ENCODE results near the gene AP3B1. TPM values are rescaled to one million over a fixed set of nuclear protein-coding genes. Genes with fewer than 3 reads are reported as not detected.

The AP3B1 gene
- total and polyA plus RNA-seq, 2 donors (not counting 1 experiment from before 2014, with no cell fraction given): 26.8 to 58.9 TPM

GRCh38 chr5:77981820-77982219 is 312.7 kb downstream of the AP3B1 start:
- no peak overlapping the region for H3K27ac ChIP-seq (ENCODE audit: low read length in 2 of 2)
- no peaks in the 10 kb centered on the region for H3K9me3 Mint-ChIP-seq (ENCODE audit: insufficient read depth)
- ATAC-seq (ENCODE audit: low read depth): no peak
- H4K20me1 ChIP-seq (ENCODE audit: control insufficient read depth, insufficient read depth, low read length, poor library complexity, severe bottlenecking): no peaks in the 10 kb centered on the region
- no peak overlapping the region for H3K27ac Mint-ChIP-seq
- intact Hi-C loops (cut with micrococcal nuclease): no loop called here
- H3K4me3 Mint-ChIP-seq: no peak overlapping the region
- POLR2A ChIA-PET: no interaction called here
- H3K9me3 ChIP-seq (ENCODE audit: control extremely low read depth in 1 of 3, control insufficient read depth in 2 of 3, insufficient read depth in 1 of 3, low read length in 2 of 3): no peaks in the 10 kb centered on the region
- no peak overlapping the region for H3K4me3 ChIP-seq (ENCODE audit: control extremely low read depth in 1 of 5, extremely low read depth in 1 of 5, insufficient read depth in 1 of 5, low read depth in 2 of 5, low read length in 4 of 5)
- H3K79me2 ChIP-seq (ENCODE audit: control insufficient read depth, insufficient read depth, low read length): no peaks in the 10 kb centered on the region
- no peak overlapping the region for H3K4me2 ChIP-seq (replicated peaks; ENCODE audit: low read depth, low read length, poor library complexity, severe bottlenecking)
- no peak for TF ChIP-seq EZH2 (IDR thresholded peaks at IDR 0.05; ENCODE audit: borderline replicate concordance, insufficient read depth, low read depth, low read length, poor library complexity, severe bottlenecking)
- TF ChIP-seq, protein P1, sequence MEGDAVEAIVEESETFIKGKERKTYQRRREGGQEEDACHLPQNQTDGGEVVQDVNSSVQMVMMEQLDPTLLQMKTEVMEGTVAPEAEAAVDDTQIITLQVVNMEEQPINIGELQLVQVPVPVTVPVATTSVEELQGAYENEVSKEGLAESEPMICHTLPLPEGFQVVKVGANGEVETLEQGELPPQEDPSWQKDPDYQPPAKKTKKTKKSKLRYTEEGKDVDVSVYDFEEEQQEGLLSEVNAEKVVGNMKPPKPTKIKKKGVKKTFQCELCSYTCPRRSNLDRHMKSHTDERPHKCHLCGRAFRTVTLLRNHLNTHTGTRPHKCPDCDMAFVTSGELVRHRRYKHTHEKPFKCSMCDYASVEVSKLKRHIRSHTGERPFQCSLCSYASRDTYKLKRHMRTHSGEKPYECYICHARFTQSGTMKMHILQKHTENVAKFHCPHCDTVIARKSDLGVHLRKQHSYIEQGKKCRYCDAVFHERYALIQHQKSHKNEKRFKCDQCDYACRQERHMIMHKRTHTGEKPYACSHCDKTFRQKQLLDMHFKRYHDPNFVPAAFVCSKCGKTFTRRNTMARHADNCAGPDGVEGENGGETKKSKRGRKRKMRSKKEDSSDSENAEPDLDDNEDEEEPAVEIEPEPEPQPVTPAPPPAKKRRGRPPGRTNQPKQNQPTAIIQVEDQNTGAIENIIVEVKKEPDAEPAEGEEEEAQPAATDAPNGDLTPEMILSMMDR (IDR thresholded peaks at IDR 0.05): no peak
- CTCF ChIA-PET: interaction anchor here (0.6 kb wide), 2 partner anchors 13 to 258 kb away, joined by 3 to 4 read pairs; no protein-coding TSS in a partner anchor
- H3K4me1 Mint-ChIP-seq: no peaks in the 10 kb centered on the region
- peaks cover 0 to 2% (median 0%) of the 10 kb centered on the region in 4 experiments for H3K27me3 ChIP-seq (replicated peaks in 1 of 4; ENCODE audit: control extremely low read depth in 1 of 4, control insufficient read depth in 3 of 4, insufficient read depth in 4 of 4, low read length in 3 of 4)
- H3K9ac ChIP-seq (ENCODE audit: low read length): no peak overlapping the region
- H2AFZ ChIP-seq (ENCODE audit: insufficient read depth, low read depth, low read length, poor library complexity, severe bottlenecking): no peak overlapping the region
- no peaks in the 10 kb centered on the region for H3K36me3 ChIP-seq (replicated peaks in 1 of 2; ENCODE audit: control extremely low read depth in 1 of 2, control insufficient read depth in 1 of 2, extremely low read depth in 1 of 2, insufficient read depth in 2 of 2, low read length in 1 of 2)
- DNase-seq: no peak
- WGBS (ENCODE audit: insufficient coverage): 86% methylated on average over 3 of the region's 3 CpGs
- no peaks in the 10 kb centered on the region for H3K4me1 ChIP-seq (ENCODE audit: control insufficient read depth in 2 of 2, insufficient read depth in 2 of 2, low read length in 2 of 2)
- H3K27me3 Mint-ChIP-seq: peaks cover 21% of the 10 kb centered on the region

GRCh38 chr5:77974576-77974975 is 319.9 kb downstream of the AP3B1 start:
- ATAC-seq (ENCODE audit: low read depth) (no peak), DNase-seq (no peak)
- intact Hi-C loops (cut with micrococcal nuclease): loop anchor here (5.0 kb wide), 1 partner anchor 327 kb away; no protein-coding TSS in a partner anchor
- Mint-ChIP-seq H3K27ac (no peak overlapping the region), H3K4me3 (no peak overlapping the region), H3K4me1 (peaks cover 16% of the 10 kb centered on the region), H3K27me3 (peaks cover 65% of the 10 kb centered on the region), H3K9me3 (ENCODE audit: insufficient read depth) (no peaks in the 10 kb centered on the region)
- peaks cover 0 to 50% (median 38%) of the 10 kb centered on the region in 4 experiments for H3K27me3 ChIP-seq (replicated peaks in 1 of 4; ENCODE audit: control extremely low read depth in 1 of 4, control insufficient read depth in 3 of 4, insufficient read depth in 4 of 4, low read length in 3 of 4)
- no peaks in the 10 kb centered on the region for H3K79me2 ChIP-seq (ENCODE audit: control insufficient read depth, insufficient read depth, low read length)
- no peak for TF ChIP-seq EZH2 (IDR thresholded peaks at IDR 0.05; ENCODE audit: borderline replicate concordance, insufficient read depth, low read depth, low read length, poor library complexity, severe bottlenecking)
- TF ChIP-seq, protein P1 (IDR thresholded peaks at IDR 0.05): no peak
- peaks cover 17% of the 10 kb centered on the region in 2 donors for H3K4me1 ChIP-seq (ENCODE audit: control insufficient read depth in 2 of 2, insufficient read depth in 2 of 2, low read length in 2 of 2)
- H3K36me3 ChIP-seq (replicated peaks in 1 of 2; ENCODE audit: control extremely low read depth in 1 of 2, control insufficient read depth in 1 of 2, extremely low read depth in 1 of 2, insufficient read depth in 2 of 2, low read length in 1 of 2): no peaks in the 10 kb centered on the region
- H4K20me1 ChIP-seq (ENCODE audit: control insufficient read depth, insufficient read depth, low read length, poor library complexity, severe bottlenecking): no peaks in the 10 kb centered on the region
- H2AFZ ChIP-seq (ENCODE audit: insufficient read depth, low read depth, low read length, poor library complexity, severe bottlenecking): no peak overlapping the region
- H3K4me2 ChIP-seq (replicated peaks; ENCODE audit: low read depth, low read length, poor library complexity, severe bottlenecking): no peak overlapping the region
- no peak overlapping the region for H3K4me3 ChIP-seq (ENCODE audit: control extremely low read depth in 1 of 5, extremely low read depth in 1 of 5, insufficient read depth in 1 of 5, low read depth in 2 of 5, low read length in 4 of 5)
- H3K9ac ChIP-seq (ENCODE audit: low read length): no peak overlapping the region
- ChIA-PET CTCF (no interaction called here), POLR2A (no interaction called here)
- no peak overlapping the region for H3K27ac ChIP-seq (ENCODE audit: low read length in 2 of 2)
- H3K9me3 ChIP-seq (ENCODE audit: control extremely low read depth in 1 of 3, control insufficient read depth in 2 of 3, insufficient read depth in 1 of 3, low read length in 2 of 3): peaks cover 0 to 5% (median 2%) of the 10 kb centered on the region in 3 donors
